ENCODE results near the gene ARHGEF4.

Gene ARHGEF4

DNA sequence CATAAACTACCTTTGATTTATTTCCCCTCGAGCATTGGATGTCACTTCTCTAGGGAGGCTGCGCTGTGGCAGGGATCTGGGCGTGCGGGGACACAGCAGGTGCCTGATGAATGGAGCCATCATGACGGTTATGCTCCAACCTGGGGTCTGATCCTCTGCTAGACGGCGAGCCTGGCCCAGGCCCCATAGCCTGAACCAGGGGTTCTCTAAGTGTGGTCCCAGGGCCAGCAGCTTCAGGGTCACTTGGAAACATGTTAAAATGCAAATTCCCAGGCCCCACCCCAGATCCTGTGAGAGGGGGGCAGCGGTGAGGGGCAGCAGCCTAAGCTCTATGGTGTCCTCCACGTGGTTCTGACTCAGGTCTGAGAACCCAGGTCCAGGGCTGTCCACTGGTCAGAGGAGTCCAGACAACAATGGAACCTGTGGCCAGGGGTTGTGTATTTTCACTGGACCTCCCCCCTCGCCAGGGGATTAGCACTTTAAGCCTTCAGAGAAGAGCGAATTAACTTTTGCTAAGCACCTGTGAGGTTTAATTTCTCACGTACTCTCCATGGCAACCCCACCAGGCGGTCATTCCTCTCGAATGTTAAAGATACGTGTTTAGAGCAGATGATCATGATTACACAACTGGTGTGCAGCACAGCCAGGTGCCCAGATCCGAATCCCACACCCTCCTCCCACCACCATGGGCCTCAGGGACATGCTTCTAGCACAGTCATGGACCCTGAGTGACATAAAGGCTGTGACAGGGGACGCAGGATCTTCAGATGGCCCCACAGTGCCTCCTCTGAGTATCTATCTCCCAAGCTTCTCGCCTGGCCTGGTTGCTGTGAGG lies 1.6 kb upstream of the ARHGEF4 start:
- no peak for DNase-seq (ENCODE audit: low spot score)

DNA sequence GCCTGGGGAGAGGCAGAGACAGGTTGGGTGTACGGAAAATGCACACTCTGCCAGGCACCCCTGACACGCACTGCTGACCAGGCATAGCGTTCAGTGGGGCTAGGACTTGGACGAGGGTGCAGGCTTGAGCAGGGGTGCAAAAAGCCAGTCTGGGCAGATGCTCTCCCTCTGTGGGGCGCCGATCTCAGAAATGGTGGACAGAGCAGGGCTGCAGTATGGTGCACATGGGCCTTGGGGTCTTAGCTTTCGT lies 1.0 kb upstream of the ARHGEF4 start:
- DNase-seq (ENCODE audit: low spot score) = no peak

DNA sequence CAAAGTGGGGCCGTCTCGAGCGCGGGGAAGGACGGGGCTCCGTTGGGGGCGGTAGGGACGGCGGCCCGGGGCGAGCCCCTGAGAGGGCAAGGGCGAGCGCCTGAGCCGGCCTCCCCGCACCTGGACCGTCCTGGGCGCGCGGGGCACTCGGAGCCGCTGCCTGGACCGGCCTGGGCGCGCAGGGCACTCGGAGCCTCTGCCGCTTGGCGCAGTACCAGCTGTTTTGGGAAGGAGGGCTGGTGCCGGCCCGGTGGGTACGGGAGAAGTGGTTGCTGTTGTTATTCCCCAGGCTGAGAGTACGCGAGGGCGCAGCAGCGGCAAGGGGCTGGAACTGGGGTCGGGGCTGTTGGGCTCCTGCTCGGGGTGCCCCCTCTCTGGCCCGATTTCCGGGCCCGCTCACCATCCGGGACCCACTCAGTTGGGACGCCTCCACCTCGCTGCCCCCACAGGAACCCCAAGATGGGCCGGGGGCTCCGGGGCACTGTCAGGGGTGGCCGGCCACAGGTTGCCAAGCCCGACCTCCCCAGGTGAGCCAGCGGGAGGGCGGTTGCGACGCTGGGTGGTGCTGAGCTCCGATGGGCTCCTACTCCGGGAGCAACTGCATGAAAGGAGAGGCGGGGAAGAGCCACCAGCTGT lies 579 bp downstream of the ARHGEF4 start:
- DNase-seq (ENCODE audit: low spot score) = no peak

DNA sequence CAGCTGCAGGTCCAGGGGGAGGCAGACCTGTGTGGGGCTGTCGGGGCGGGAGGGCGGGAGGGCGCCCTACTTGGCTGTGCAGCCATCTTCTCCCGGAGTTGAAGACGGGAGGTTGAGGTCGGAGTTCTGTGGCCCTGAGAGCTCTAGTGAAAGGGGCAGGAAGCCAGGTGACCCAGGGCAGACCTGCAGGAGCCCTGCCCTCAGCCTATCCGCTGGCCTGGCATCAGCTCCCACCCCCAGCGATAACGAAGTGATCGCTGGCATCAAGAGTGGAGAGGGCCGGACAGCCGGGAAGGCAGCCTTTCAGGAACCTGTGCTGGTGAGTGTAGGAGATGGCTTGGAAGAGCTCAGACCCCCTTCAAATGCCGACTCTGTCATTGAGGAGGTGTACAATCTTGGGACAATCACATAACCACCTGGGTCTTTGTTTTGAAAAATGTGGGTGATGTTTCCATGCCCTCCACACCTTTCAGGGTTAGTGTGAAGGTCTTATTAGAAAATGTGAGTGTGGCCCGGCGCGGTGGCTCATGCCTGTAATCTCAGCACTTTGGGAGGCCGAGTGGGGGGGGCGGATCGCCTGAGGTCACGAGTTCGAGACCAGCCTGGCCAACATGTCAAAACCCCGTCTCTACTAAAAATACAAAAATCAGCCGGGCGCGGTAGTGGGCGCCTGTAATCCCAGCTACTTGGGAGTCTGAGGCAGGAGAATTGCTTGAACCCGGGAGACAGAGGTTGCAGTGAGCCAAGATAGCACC lies 1.3 kb downstream of the ARHGEF4 start:
- DNase-seq (ENCODE audit: low spot score) = no peak

DNA sequence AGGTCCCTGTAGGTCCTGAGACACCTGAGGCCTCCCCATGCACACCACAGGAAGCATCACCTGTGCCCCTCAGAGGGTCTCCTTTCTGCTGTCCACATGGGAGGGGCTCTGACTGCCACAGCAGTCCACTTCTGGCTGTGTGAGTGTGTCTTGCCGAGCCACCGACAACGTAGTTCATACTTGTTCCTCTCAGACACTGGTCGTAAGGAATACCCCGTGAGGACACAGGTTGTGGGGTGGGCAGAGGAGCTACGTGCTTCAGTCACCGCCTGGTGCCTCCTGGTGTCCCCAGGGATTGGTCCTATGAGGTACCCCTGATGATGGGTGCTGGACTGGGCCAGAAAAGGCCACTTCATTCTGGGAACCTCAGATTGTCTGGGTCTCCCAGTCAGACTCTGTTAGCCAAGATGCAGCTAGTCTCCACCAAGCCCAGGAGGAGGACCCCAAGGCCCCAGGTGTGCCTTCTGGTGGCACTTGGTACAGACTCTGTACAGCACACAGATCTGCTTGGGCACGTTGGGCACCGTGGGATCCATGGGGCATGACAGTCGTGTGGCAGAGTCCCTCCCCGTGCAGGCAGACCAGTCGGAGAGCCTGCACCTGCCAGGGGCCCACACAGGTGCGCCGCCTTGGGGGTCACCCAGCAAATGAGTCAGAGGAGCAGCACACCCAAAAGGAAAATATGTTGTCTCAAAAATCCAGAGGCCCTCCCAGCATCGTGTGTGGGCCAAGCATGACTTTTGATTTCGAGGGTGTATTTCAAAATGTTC lies 2.5 kb downstream of the ARHGEF4 start:
- DNase-seq (ENCODE audit: low spot score) = no peak

DNA sequence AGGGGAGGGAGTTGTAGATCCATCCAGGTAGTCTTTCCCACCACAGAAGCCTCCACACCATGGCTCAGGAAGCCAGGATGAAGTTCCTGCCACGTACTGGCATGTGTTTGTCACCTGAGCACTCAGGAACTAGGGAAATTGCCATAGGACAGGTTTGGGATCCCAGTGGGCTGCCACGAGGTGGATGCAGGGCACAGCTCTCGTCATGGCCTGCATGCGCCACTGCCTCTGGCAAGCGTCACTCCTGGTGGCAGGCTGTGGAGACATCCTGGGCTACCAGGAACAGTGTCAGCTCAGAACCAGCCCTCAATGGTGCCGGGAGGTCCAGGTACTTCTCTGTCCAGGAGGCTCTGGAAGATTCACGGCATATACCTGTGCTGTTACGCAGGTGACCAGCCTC lies 3.8 kb downstream of the ARHGEF4 start:
- DNase-seq (ENCODE audit: low spot score) = no peak

DNA sequence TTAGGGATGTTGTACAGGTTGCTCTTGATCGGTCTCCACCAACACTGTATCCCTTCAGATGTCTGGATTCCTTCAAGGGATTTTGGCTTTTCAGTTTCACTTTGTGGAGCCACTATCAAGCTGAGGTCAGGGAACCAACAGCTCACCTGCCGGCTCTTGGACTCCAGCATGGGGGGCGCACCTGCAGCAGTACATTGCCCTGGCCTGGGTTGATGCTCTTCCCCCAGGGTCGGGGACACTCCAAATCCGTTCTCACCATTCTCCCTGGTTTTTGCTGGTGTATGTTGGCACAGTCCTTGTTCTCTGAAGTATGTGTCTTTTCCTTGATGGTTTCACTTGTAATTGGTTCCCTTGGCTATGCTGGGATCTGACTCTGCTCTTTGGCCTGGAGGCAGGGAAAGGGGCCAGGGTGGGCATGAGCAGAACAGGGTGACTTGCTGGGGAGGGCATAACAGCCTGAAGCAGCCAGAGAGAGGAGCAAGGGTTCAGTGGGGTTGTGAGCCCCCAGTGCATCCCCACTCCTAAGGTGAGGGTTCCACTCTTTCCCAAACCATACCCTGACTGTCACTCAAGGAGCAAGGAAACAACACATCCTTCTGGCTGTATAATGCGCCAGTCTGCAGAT lies 5.1 kb downstream of the ARHGEF4 start:
- DNase-seq (ENCODE audit: low spot score) = no peak

DNA sequence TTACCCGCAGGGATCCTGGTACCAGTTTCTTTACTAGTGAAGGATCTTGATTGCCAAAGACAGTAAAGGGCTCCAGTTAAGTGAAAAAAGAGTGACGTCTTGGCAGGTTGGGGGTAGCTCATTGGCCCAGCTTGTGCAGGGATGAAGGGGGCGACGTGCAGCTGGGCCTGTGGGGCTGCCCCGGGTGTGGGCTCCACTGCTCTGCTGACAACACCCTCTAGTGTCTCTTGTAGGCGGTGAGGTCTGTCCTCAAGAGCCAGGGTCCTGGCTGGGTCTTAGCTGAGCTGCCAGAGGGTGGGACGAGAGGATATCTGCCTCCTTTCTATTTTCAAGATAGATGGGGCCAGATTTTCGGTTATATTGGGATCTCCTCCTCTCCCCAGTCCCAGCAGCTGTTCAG lies 6.1 kb downstream of the ARHGEF4 start:
- DNase-seq (ENCODE audit: low spot score) = no peak

DNA sequence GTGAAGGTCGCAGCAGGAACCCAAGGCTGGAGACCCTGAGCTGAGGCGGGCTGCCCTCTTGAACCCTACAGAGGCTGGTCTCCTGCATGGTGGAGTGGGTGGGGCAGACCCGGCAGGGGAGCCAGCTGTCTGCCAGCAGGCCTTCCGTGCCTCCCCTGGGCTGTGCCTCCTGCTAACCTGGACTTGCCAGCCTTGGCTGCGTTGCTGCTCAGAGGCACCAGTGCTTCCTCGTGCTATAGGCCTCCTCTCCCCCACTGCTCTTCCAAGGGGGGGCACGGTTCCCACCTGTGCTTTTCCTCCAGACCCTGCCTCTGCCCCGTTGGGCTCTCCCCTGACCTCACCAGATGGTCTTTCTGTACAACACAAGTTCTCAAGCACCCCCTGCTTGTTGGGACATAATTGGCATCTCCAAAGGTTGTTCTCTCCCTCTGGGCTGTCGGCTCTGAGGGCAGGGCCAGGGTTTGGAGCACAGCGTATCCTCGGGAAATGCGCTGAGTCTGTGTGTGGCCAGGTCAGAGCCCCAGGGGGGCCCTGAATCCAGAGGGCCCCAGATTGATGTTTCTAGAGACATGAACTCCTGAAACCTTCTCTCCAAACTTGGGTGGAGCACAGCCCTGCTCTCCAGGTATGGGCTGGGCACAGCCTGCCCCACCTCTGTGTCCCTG lies 6.7 kb downstream of the ARHGEF4 start:
- DNase-seq (ENCODE audit: low spot score) = no peak

DNA sequence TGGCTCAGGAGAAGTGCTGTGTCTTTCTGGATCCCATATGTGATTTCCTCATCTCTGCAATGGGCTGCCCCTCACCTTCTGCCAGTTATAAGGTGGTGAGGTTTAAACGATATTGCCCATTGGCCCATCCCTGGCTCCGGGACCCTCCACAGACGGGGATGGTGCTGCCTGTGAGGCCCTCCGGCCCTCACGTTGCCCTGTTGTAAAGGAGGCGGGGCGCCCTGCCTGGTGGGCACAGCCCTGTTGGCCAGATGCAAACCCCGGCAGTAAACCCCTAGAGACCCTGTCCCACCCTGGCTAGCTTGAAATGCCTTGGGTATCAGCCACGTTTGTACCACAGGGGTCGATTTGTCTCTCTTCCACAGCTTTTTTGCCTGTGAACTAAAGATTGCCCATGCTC lies 7.4 kb downstream of the ARHGEF4 start:
- DNase-seq (ENCODE audit: low spot score) = no peak

DNA sequence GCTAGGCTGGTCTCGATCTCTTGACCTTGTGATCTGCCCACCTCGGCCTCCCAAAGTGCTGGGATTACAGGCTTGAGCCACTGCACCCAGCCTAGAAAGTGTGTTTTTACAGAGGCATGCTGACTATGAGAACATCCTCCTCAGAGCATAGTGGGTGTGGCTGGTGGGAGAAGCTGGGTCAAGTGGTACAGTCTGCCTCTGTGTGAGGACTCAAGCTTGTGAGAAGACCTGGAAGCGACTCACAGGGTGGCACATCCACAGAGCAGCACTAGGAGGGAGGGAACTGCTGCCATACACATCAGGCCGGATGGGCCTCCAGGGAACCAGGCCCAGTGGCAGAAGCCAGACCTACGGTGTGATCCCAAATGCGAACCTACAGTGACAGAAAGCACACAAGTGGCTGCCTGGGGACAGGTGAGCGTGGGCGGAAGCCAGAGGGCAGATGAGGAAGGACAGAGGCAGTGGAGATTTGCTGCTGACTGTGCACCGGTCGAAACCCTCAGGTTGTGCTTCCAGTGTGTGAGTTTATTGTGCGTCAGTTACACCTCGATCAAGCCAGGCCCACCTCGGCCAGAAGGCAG lies 8.9 kb downstream of the ARHGEF4 start:
- no peak for DNase-seq (ENCODE audit: low spot score)

DNA sequence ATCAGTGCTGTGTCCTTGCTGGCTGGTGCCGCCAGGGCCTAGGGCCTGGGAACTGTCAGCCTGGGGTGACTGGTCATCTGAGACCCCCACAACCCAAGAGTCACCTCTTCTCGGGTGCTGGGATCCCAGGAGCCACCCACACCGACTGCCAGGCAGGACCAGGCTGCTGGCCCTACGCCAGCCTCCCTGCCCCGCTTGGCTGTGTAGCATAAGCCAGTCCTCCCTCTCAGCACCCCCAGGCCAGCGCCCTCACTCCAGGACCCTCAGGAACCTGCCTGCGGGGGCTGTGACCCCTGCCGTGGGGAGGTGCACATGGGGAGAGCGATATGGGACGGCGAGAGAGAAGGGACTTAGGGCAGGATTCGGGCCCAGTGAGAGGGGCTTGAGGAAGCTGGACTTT lies 9.5 kb downstream of the ARHGEF4 start:
- DNase-seq (ENCODE audit: low spot score) = no peak

DNA sequence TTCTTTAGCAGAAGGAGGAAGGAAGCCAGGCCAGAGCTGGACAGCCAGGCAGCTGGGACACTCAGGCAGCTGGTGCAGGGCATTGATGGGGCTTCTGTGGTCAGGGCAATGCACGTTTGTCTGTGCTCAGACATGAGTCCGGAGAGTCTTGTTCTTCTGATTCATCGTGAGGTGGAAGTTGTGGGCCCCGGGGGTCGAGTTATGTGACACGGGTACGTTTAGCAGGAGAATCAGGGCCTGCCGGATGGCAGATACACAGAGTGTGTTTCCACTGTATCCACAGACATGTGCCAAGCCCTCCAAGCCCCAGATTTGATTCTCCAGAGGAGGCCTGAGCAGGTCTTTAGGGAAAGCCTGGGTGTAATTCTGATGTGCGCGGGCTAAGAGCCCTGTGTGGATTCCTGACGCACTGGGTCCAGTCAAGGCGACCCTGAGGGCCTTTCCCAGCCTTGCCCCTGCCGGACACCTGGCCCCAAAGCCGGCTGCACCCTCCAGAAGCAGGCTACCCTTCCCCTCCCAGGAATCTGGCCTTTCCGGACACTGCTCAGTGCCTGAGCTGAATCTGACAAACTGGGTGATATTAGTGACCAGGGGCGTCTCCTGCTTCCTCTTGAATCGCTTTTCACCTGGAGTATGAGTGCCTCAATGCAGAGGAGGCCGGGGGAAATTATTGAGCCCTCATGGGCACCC lies 10.1 kb downstream of the ARHGEF4 start:
- no peak for DNase-seq (ENCODE audit: low spot score)

DNA sequence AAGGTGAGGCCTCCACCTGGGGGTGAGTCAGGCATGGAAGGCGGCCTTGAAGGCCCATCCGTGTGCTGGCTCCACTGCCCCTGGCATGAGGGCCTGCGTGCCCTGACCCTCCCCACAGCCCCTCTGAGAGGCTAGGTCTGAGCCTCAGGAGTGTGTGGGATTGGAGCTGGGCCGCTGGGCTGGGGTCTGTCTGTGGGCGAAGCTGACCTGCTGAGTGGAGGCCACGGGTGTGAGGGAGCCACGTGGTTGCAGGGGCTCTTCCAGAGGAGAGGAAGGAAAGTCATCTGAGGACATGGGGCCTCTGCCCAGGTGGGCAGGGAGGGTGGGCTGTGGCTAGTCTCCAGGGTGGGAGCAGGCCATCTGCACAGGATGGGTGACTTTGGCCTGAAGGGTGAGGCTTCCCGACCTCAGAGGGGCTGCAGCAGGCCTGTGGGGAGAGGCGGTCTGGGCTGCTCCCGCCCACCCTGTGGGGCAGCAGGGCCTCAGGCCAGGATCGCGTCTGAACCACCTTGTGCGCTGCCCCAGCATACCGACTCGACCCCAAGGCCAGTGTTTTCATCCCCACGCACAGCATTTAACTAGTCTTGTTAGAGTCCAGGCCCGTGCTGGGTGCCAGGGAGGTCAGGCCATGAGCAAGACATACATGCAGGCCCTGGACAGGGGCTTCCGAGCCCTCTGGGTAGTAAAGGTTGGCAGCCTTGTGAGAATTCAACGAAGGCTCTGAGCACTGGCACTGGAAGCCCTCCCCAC lies 11.2 kb downstream of the ARHGEF4 start:
- no peak for DNase-seq (ENCODE audit: low spot score)

DNA sequence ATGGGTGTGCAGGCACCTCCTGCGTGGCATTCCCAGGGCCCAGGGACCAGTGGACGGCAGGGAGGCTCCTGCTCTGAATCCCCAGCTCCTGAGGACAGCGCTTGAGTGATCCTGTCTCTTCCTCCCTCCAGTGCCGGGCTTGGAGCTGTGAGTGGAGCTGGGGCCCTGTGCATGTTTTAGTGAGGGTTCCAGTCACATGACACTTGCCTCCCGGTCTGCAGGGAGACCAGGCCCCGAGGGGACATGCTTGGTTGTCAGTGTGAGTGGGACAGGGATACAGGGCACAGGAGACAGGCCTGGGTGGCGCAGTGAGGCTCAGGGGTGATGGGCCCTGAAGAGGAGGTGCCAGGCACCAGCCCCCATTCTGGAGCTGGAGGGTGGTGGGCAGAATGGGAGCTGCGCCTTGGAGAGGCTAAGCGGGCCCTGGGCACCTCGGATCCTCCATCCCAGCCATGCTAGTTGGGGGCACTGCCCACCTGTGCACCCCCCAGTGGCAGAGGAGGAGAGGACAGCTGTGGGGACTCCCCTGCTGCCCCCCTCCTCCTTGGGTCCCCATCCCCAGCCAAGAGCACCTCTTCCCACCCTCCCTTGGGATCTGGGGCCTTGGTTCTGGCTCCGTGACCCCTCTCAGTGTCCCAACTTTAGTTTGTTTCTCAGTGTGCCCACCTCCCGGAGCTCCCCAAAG lies 12.0 kb downstream of the ARHGEF4 start:
- DNase-seq (ENCODE audit: low spot score) = no peak

DNA sequence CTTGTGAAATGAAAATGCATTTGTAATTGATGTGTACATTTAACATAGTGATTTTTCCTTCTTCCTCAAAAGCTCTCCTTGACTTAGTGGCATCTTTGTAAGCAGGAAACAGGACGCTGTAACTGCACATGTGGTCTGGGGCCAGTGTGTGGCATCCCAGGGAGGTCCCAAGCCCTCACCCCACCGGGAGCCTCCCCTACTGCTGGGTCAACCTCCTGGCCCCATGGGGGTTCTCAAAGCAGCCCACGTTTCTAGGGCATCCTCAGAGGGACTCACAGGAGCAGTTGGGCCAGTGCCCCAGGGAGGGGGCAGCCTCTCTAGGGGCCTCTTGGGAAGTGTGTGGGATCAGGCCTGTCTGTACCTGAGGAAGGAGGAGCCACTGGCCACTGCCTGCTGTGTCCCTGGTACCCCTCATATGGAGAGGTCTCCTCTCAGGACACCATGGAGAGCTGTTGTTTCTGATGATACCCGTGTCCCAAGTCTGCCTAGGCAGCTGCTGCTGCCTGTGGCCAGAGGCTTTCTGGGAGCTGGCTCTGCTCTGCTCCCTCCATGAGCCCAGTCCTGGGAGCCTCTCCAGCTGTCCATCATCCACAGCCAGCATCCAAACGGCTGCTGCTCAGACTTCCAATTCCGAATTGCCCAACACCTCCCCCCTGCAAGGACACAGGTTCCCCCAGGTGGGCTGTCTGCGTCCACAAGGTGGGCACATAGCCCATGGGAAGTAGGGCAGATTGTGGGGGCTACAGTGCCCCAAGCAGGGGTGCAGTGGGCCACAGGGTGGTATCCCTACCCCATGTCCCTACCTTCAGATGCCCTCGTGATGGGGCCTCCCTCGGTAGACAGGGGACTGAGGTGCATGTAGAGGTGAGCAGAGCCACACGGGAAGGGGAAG lies 13.4 kb downstream of the ARHGEF4 start:
- no peak for DNase-seq (ENCODE audit: low spot score)

DNA sequence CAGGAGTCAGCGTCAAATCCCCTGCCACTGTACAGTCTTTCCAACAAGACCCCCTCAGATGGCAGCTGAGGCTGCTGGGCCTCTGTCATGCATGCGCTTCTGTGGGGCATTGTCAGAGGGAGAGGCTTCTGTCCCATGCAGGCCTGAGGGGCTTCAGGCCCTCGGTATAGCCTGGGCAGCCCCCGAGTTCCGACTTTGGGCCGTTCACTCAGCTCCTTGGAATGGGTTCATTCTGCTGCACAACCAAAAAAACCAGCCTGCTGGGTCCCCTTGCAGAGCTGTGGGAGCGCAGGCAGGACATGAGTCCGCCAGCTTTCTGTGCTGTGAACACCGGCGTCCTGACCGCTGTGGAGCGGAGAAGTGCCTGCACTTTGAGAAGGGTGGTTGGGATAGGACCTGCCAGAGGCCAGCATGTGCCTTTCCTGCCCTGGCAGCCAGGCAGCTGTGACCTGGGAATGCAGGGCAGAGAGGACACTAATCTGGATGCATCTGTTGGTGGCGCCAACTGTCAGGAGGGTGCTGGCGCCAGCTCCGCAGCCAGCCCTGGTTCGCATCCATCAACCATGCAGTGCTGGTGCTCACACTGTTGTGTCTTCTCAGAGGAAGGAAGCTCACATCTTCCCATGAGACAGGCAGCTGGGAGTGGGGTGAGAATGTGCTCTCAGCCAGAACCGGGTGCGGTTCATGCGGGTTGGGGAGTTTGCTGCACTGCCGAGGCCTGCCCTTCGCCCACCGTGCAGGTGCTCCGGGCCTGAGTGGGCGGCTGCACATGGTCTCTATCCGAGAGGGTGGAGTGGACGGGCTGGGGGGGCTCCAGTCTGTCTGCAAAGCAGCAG lies 14.3 kb downstream of the ARHGEF4 start:
- no peak for DNase-seq (ENCODE audit: low spot score)
